ENCODE data around the gene EPHB1. TPM values are rescaled to one million over a fixed set of nuclear protein-coding genes. Genes with fewer than 3 reads are reported as not detected.

The EPHB1 gene
- total and polyA plus RNA-seq, 4 donors, result 0.23 to 1.7 (median 0.52) TPM

- no peak for TF ChIP-seq EGR1 (IDR thresholded peaks at IDR 0.05; ENCODE audit: low read depth in 2 of 2)
- no peak for TF ChIP-seq TAF1 (conservative IDR thresholded peaks at IDR 0.05)
- TF ChIP-seq HNF4A (conservative IDR thresholded peaks at IDR 0.05), result no peak
- TF ChIP-seq, protein P1, sequence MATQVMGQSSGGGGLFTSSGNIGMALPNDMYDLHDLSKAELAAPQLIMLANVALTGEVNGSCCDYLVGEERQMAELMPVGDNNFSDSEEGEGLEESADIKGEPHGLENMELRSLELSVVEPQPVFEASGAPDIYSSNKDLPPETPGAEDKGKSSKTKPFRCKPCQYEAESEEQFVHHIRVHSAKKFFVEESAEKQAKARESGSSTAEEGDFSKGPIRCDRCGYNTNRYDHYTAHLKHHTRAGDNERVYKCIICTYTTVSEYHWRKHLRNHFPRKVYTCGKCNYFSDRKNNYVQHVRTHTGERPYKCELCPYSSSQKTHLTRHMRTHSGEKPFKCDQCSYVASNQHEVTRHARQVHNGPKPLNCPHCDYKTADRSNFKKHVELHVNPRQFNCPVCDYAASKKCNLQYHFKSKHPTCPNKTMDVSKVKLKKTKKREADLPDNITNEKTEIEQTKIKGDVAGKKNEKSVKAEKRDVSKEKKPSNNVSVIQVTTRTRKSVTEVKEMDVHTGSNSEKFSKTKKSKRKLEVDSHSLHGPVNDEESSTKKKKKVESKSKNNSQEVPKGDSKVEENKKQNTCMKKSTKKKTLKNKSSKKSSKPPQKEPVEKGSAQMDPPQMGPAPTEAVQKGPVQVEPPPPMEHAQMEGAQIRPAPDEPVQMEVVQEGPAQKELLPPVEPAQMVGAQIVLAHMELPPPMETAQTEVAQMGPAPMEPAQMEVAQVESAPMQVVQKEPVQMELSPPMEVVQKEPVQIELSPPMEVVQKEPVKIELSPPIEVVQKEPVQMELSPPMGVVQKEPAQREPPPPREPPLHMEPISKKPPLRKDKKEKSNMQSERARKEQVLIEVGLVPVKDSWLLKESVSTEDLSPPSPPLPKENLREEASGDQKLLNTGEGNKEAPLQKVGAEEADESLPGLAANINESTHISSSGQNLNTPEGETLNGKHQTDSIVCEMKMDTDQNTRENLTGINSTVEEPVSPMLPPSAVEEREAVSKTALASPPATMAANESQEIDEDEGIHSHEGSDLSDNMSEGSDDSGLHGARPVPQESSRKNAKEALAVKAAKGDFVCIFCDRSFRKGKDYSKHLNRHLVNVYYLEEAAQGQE (IDR thresholded peaks at IDR 0.05), result no peak
- TF ChIP-seq CTCF (IDR thresholded peaks at IDR 0.05; ENCODE audit: low read depth, low read length, missing input control), result no peak
Observed at GRCh38 chr3:135083179-135083578, 288.1 kb downstream of the EPHB1 start (continued).

DNA sequence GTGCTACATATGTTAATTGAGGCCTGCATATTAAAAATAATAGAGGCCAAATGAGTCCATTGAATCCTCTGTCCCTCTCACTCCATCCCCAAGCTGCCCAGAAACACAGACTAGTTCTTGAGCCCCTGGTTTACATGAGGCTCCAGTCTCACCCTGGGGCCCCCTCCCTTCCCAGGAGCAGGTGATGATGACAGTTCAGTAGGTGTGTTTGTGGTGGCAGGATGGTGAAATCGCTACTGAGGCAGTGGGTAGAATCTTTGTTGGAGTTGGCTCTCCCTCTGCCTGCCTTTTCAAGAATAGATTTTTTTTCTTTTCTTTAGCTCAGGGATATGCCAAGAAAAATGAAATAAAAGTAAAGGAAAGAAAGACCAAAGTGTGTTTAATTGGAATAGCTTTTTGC is 288.7 kb downstream of the EPHB1 start:
- TF ChIP-seq, protein P1 (IDR thresholded peaks at IDR 0.05), result no peak
- TF ChIP-seq TAF1 (conservative IDR thresholded peaks at IDR 0.05), result no peak
- no peak for TF ChIP-seq RXRA (IDR thresholded peaks at IDR 0.05)
- TF ChIP-seq NR2F2 (IDR thresholded peaks at IDR 0.05), result no peak
- TF ChIP-seq GABPA (IDR thresholded peaks at IDR 0.05 in 1 of 2, conservative IDR thresholded peaks at IDR 0.05 in 1 of 2), result no peak
- TF ChIP-seq FOXA1 (IDR thresholded peaks at IDR 0.05), result no peak
- no peak for TF ChIP-seq MAX (IDR thresholded peaks at IDR 0.05)
- TF ChIP-seq HNF4A (conservative IDR thresholded peaks at IDR 0.05), result no peak
- no peak for TF ChIP-seq SP1 (IDR thresholded peaks at IDR 0.05)
- TF ChIP-seq, protein P2, sequence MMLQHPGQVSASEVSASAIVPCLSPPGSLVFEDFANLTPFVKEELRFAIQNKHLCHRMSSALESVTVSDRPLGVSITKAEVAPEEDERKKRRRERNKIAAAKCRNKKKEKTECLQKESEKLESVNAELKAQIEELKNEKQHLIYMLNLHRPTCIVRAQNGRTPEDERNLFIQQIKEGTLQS (IDR thresholded peaks at IDR 0.05), result no peak
- TF ChIP-seq ZBTB33 (IDR thresholded peaks at IDR 0.05), result no peak
- TF ChIP-seq YY1 (IDR thresholded peaks at IDR 0.05), result no peak
- no peak overlapping the region for H3K27ac ChIP-seq (ENCODE audit: low read depth in 1 of 2, low read length in 2 of 2)
- H3K4me3 ChIP-seq (ENCODE audit: low read depth in 1 of 3, low read length in 3 of 3), result no peak overlapping the region
- H3K9me3 ChIP-seq (ENCODE audit: control insufficient read depth in 4 of 4, low read length in 3 of 4), result no peaks in the 10 kb centered on the region
- WGBS, result 73% methylated on average over 1 of the region's 1 CpG
- H3K36me3 ChIP-seq (ENCODE audit: control insufficient read depth in 4 of 4, insufficient read depth in 3 of 4, low read depth in 1 of 4, low read length in 3 of 4), result no peaks in the 10 kb centered on the region
- H3K27me3 ChIP-seq (ENCODE audit: control insufficient read depth in 4 of 4, insufficient read depth in 4 of 4, low read length in 3 of 4), result no peaks in the 10 kb centered on the region
- no peak overlapping the region for H3K9ac ChIP-seq (ENCODE audit: low read depth in 1 of 2, low read length in 2 of 2)
- H3K4me1 ChIP-seq (ENCODE audit: control insufficient read depth in 4 of 4, insufficient read depth in 4 of 4, low read length in 3 of 4), result no peaks in the 10 kb centered on the region
- DNase-seq (ENCODE audit: low spot score), result no peak
